DND-41 (cell line): ENCODE measurements around the gene ZIC1.

ENCODE experiments used
- ATAC-seq: fragments of 200-7000 bp; cut with Tn5 transposase; 3 replicates; pipeline ENCODE4 v1.9.1; 2021; ENCODE audit warnings: low read depth; ENCODE audit not compliant: insufficient read depth
- DNase-seq: peaks from one replicate; pipeline ENCODE4 v3.0.0-alpha.2; 2020
- H2AFZ ChIP-seq: 2 replicates; pipeline ENCODE4 v1.6.0; 2012; ENCODE audit warnings: low read depth, low read length
- H3K27ac ChIP-seq: 2 replicates; pipeline ENCODE4 v1.5.1; 2012; ENCODE audit warnings: low read length, inconsistent platforms
- H3K27me3 ChIP-seq: fragments of 200-600 bp; sonication (generic); 2 replicates; pipeline ENCODE4 v1.6.0; 2012; ENCODE audit warnings: low read length, mild to moderate bottlenecking, inconsistent platforms; ENCODE audit not compliant: insufficient read depth, poor library complexity
- H3K36me3 ChIP-seq: 2 replicates; pipeline ENCODE4 v1.5.1; 2012; ENCODE audit warnings: low read length, inconsistent platforms; ENCODE audit not compliant: insufficient read depth
- H3K4me1 ChIP-seq: 2 replicates; pipeline ENCODE4 v1.5.1; 2012; ENCODE audit warnings: mild to moderate bottlenecking, low read length; ENCODE audit not compliant: insufficient read depth
- H3K4me2 ChIP-seq: 2 replicates; pipeline ENCODE4 v1.6.0; 2012; ENCODE audit warnings: mild to moderate bottlenecking, moderate library complexity, low read length, inconsistent platforms; ENCODE audit not compliant: insufficient read depth
- H3K4me3 ChIP-seq, 2 experiments: fragments of 200-600 bp in 1 of 2; shearing (Covaris generic) in 1 of 2; 2 replicates each; pipeline ENCODE4 v1.5.1; 2012 to 2016; ENCODE audit warnings: inconsistent platforms in 2 of 2, low read length in 2 of 2, mild to moderate bottlenecking in 2 of 2, low read depth in 1 of 2, moderate library complexity in 1 of 2
- H3K79me2 ChIP-seq: 2 replicates; pipeline ENCODE4 v1.6.0; 2012; ENCODE audit warnings: low read length, inconsistent platforms; ENCODE audit not compliant: insufficient read depth
- H3K9ac ChIP-seq: 2 replicates; pipeline ENCODE4 v1.6.0; 2012; ENCODE audit warnings: low read depth, mild to moderate bottlenecking, inconsistent platforms, low read length, moderate library complexity
- H3K9me3 ChIP-seq: 2 replicates; pipeline ENCODE4 v1.5.1; 2012; ENCODE audit warnings: low read length, moderate library complexity, mild to moderate bottlenecking, inconsistent platforms; ENCODE audit not compliant: insufficient read depth, severe bottlenecking
- H4K20me1 ChIP-seq: 2 replicates; pipeline ENCODE4 v1.6.0; 2012; ENCODE audit warnings: low read length; ENCODE audit not compliant: insufficient read depth
- CTCF ChIP-seq: IDR thresholded peaks from 2 replicates; pipeline ENCODE4 v1.5.1; 2012; ENCODE audit warnings: borderline replicate concordance, low read length, moderate library complexity, mild to moderate bottlenecking; ENCODE audit not compliant: poor library complexity, severe bottlenecking; ENCODE audit errors: extremely low read depth
- EZH2 ChIP-seq: IDR thresholded peaks from 3 replicates; pipeline ENCODE4 v1.6.1; 2012; ENCODE audit warnings: borderline replicate concordance, low read depth, mild to moderate bottlenecking, moderate library complexity, low read length, inconsistent platforms; ENCODE audit not compliant: severe bottlenecking

Gene ZIC1

GRCh38 chr3:147409143-147410115 lies at the start of gene ZIC1:
Gene ZIC1 (plus strand): TSS chr3:147409365. CDS start chr3:147410113, 748 bp downstream.
- H3K27me3 ChIP-seq = no peaks in the 10 kb centered on the region
- TF ChIP-seq CTCF = no peak
- TF ChIP-seq EZH2 = no peak
- no peak within 1 kb of the TSS for H3K27ac ChIP-seq
- DNase-seq (no peak), ATAC-seq (no peak)
- no peaks in the 10 kb centered on the region for H3K4me1 ChIP-seq
- H2AFZ ChIP-seq = no peak within 1 kb of the TSS
- H3K79me2 ChIP-seq = no peaks in the 10 kb centered on the region
- H3K4me2 ChIP-seq = no peak within 1 kb of the TSS
- H3K9me3 ChIP-seq = peaks cover 10% of the 10 kb centered on the region
- H3K4me3 ChIP-seq = no peak within 1 kb of the TSS
- H3K9ac ChIP-seq = no peak within 1 kb of the TSS
- no peaks in the 10 kb centered on the region for H3K36me3 ChIP-seq
- H4K20me1 ChIP-seq = no peaks in the 10 kb centered on the region

DNA sequence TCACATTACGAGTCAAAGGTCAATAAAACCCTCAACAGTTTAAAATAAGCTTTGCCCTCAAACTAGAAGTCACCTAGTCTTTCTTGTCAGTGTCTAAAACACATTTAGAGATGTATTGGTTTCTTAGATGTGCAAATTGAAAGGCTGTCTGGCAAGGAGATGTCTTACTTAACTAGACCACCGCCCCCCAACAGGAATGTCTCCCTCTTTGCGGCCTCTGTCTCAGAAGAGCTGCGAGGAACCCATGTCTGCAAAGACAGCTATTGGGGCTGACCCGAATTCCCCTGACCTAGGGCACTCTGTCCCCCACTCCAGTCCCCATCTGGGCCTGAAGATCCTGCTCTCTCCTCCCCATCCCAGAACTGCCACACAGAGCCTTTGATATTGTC lies 49.1 kb upstream of the ZIC1 start:
- H3K36me3 ChIP-seq = no peaks in the 10 kb centered on the region

GRCh38 chr3:147360646-147361453 lies 48.3 kb upstream of the ZIC1 start:
- peak overlapping the region; percentile 58 for H3K27ac ChIP-seq
- DNase-seq (peak; percentile 64), ATAC-seq (peak; percentile 90)
- H3K79me2 ChIP-seq = no peaks in the 10 kb centered on the region
- no peaks in the 10 kb centered on the region for H3K9me3 ChIP-seq
- H3K4me2 ChIP-seq = peak overlapping the region; percentile 65
- peak overlapping the region; percentile 46 for H3K9ac ChIP-seq
- H3K27me3 ChIP-seq = no peaks in the 10 kb centered on the region
- peaks cover 16% of the 10 kb centered on the region for H3K4me1 ChIP-seq
- no peaks in the 10 kb centered on the region for H4K20me1 ChIP-seq
- peak overlapping the region; percentile 67 for H2AFZ ChIP-seq
- H3K36me3 ChIP-seq = no peaks in the 10 kb centered on the region
- TF ChIP-seq EZH2 (no peak), CTCF (no peak)
- H3K4me3 ChIP-seq = peak overlapping the region; percentile 10 to 52; a peak in 3 of 4 replicates

More for the DNA sequence above, 49.1 kb upstream of the ZIC1 start:
- DNase-seq (no peak), ATAC-seq (no peak)
- Histone ChIP-seq H3K9me3 (no peaks in the 10 kb centered on the region), H3K27ac (no peak overlapping the region), H2AFZ (peak overlapping the region; percentile 67; the same call in 1 of the 2 replicates), H3K27me3 (no peaks in the 10 kb centered on the region), H3K79me2 (no peaks in the 10 kb centered on the region), H3K4me2 (no peak overlapping the region), H4K20me1 (no peaks in the 10 kb centered on the region), H3K4me1 (peaks cover 16% of the 10 kb centered on the region), H3K4me3 (no peak overlapping the region), H3K9ac (no peak overlapping the region)
- TF ChIP-seq CTCF (no peak), EZH2 (no peak)
